Measurements from ENCODE around the gene DOP1B.
"Not testable (repeated sequence)": the region's sequence is repeated elsewhere in the genome, so short reads cannot be mapped to it uniquely, and the experiment has no call there.

Gene DOP1B

DNA sequence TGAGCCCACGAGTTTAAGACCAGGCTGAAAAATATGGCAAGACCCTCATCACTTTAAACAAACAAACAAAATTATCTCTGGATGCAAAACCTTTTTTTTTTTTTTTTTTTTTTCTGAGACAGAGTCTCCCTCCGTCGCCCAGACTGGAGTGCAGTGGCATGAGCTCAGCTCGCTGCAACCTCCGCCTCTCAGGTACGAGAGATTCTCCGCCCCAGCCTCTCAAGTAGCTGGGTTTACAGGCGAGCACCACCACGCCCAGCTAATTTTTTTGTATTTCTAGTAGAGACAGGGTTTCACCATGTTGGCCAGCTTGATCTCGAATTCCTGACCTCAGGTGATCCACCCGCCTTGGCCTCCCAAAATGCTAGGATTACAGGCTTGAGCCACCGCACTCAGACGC lies 16.8 kb upstream of the DOP1B start:
- DNase-seq (ENCODE audit: low read depth), result not testable (repeated sequence)

DNA sequence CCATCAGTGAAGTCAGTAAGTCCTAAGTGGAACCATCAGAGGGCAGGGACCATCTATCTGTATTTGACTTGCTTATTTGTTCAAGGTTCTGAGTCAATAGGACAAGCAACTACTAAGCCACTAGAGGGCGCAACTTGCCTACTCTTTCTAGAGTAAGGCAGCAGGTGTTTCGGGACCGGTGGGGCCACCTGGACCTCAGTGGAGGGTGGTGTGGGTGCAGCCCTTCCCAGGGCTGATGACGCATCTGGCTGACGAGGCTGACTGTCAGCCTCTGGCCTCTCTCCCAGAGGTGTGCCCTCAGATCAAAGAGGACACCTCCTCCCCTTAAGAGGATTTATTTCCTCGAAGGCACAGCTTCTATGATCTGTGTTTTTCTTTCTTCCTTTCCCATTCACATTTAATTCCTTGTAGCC lies 15.1 kb upstream of the DOP1B start:
- peak; percentile 59 for DNase-seq (ENCODE audit: low read depth)

GRCh38 chr21:36144233-36144632 lies 12.4 kb upstream of the DOP1B start:
- not testable (repeated sequence) for DNase-seq (ENCODE audit: low read depth)

- DNase-seq (ENCODE audit: low read depth), result no peak
These were observed 11.4 kb upstream of the DOP1B start for GRCh38 chr21:36145259-36145658.

DNA sequence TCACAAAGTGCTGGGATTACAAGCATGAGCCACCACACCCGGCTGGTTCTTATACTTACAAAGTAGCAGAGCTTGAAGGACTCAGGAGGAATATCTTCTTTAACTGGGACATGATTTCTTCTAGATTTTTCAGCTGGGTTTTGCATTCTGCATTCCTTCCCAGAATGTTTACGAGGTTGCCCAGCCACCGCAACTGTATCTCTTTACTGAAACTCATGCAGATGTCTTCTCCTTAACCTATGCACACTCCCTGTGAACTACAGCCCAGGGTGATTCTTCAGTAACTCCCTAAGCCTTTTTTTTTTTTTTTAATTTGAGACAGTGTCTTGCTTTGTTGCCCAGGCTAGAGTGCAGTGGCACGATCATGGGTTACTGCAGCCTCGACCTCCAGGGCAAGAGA lies 8.7 kb upstream of the DOP1B start:
- no peak for DNase-seq (ENCODE audit: low read depth)

GRCh38 chr21:36148886-36149285 lies 7.7 kb upstream of the DOP1B start:
- no peak for DNase-seq (ENCODE audit: low read depth)

- no peak for DNase-seq (ENCODE audit: low read depth)
These were observed 6.6 kb upstream of the DOP1B start for GRCh38 chr21:36149788-36150711.

GRCh38 chr21:36155603-36156338 lies 853 bp upstream of the DOP1B start:
- no peak for DNase-seq (ENCODE audit: low read depth)

- DNase-seq (ENCODE audit: low read depth), result peak; percentile 99
These were observed 247 bp upstream of the DOP1B start for GRCh38 chr21:36156339-36156814.

DNA sequence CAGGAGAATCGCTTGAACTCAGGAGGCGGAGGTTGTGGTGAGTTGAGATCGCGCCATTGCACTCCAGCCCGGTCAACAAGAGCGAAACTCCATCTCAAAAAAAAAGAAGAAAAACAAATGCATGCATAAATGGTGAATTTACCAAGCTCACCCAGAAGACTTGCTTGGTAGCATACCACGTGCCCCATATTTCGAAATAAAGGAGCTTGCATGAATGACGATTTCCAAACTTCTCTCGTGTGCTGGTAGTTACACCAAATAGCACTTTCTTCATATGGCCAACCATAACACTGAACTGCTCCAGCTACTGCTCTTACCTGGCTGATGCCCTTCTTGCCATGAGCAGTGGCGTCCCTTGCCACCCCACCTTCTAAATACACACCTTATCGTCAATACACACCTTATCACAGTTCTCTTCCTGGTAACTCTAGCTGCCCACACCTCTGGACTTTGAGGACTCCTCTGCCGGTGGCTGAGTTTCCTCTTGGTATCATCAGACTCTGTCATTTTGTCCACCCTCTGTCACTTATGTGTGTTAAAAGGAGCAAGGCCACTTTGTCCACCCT lies 2.8 kb downstream of the DOP1B start:
- no peak for DNase-seq (ENCODE audit: low read depth)

DNA sequence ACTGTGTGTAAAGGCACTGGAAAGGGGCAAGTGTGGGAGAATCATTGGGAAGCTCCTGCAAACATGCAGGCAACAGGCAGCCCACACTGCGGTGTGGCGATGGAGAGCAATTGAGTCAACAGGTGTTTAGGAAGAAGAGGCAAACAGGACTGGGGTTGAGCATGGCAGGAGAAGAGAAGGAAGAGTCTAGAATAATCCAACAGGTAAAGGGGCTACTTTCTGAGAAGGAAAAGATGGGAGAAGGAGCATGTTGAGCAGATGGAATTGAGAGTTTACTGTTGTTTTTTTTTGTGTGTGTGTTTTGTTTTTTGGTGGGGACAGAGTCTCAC lies 4.2 kb downstream of the DOP1B start:
- no peak for DNase-seq (ENCODE audit: low read depth)

- no peak for DNase-seq (ENCODE audit: low read depth)
These were observed 6.0 kb downstream of the DOP1B start for GRCh38 chr21:36162631-36163030.

GRCh38 chr21:36163750-36164741 lies 7.4 kb downstream of the DOP1B start:
- DNase-seq (ENCODE audit: low read depth), result no peak

- DNase-seq (ENCODE audit: low read depth), result no peak
These were observed 8.7 kb downstream of the DOP1B start for GRCh38 chr21:36165356-36165755.

- no peak for DNase-seq (ENCODE audit: low read depth)
These were observed 10.1 kb downstream of the DOP1B start for GRCh38 chr21:36166705-36167104.

DNA sequence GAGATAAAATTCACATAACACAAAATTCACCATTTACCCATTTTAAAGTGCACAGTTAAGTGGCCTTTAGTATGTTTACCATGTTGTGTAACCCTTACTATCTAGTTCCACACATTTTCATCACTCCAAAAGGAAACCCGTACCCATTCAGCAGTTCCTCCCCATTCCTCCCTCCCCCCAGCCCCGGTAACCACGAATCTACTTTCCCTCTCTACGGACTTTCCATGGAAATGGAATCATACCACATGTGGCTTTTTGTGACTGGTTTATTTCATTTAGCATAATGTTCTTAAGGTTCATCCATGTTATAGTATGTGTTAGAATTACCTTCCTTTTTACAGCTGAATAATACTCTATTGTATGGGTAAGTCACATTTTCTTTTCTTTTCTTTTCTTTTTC lies 10.9 kb downstream of the DOP1B start:
- DNase-seq (ENCODE audit: low read depth), result no peak

GRCh38 chr21:36169470-36170128 lies 13.0 kb downstream of the DOP1B start:
- no peak for DNase-seq (ENCODE audit: low read depth)

DNA sequence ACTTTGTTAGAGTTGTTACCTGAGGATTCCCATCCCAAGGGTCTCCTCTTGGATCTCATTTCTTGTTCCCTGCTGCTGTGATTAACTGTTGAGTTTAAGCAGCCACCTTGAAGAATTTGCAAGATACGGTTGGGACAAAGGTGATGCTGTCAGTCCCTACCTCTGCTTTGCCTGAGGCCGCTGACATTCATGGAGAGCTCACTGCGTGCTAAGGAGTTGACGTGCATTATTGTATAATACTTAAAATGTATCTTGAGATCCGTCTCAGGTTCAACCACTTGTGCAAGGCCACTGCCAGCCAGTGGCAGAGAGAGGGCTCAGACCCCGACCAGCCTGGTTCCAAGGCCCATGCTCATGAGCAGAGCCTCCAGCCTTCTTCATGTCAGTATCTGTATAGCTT lies 14.2 kb downstream of the DOP1B start:
- DNase-seq (ENCODE audit: low read depth), result no peak

- DNase-seq (ENCODE audit: low read depth), result no peak
These were observed 14.7 kb downstream of the DOP1B start for GRCh38 chr21:36171336-36171735.

- no peak for DNase-seq (ENCODE audit: low read depth)
These were observed 15.2 kb downstream of the DOP1B start for GRCh38 chr21:36171741-36172331.

DNA sequence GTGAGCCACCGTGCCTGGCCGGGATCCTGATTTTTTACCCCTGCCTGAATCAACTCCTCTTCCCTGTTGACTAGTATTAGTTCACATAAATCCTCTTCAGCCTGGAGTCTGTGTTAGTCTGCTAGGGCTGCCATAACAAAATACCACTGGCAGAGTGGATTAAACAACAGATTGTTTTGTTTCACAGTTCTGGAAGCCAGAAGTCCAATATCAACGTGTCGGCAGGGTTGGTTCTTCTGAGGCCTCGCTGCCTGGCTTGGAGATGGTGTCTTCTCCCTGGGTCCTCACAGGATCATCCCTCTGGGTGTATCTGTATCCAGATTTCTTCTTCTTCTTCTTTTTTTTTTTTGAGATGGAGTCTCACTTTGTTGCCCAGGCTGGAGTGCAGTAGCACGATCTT lies 18.2 kb downstream of the DOP1B start:
- no peak for DNase-seq (ENCODE audit: low read depth)
